ENCODE results near the gene KLK4.

The KLK4 gene, protein sequence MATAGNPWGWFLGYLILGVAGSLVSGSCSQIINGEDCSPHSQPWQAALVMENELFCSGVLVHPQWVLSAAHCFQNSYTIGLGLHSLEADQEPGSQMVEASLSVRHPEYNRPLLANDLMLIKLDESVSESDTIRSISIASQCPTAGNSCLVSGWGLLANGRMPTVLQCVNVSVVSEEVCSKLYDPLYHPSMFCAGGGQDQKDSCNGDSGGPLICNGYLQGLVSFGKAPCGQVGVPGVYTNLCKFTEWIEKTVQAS

GRCh38 chr19:50911206-50912101 is at the start of gene KLK4:
TSS of gene KLK4 (minus strand) at chr19:50911395. CDS start at chr19:50910738, 657 bp downstream.
- TF ChIP-seq POLR2A (IDR thresholded peaks at IDR 0.05; ENCODE audit: low read depth, low read length): no peak
- FAIRE-seq (no peak), DNase-seq (ENCODE audit: insufficient read length, low spot score) (no peak)

GRCh38 chr19:50959731-50960500 is 48.7 kb upstream of the KLK4 start:
- FAIRE-seq: no peak
- no peak for TF ChIP-seq POLR2A (IDR thresholded peaks at IDR 0.05; ENCODE audit: low read depth, low read length)
- DNase-seq (ENCODE audit: insufficient read length, low spot score): no peak

DNA sequence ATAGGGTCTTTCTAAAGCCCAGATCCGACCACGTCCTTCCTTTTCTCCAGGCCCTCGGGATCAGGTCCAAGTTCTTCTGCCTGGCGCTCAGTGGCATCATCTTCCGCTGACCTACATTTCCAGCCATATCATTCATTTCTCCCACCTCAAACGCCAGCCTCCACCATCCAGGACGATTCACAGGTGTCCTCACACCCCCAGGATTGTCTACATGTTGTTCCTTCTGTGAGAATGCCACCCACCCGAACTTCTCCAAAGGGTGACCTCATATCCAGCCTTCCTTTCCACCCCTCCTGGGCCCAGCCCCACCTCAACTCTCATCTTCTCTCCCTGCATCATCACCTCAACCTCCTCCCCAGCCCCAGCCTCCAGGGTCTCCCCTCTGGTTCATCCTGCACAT is 46.4 kb upstream of the KLK4 start:
- DNase-seq (ENCODE audit: insufficient read length, low spot score) (no peak), FAIRE-seq (no peak)
- no peak for TF ChIP-seq POLR2A (IDR thresholded peaks at IDR 0.05; ENCODE audit: low read depth, low read length)

- no peak for TF ChIP-seq POLR2A (IDR thresholded peaks at IDR 0.05; ENCODE audit: low read depth, low read length)
- DNase-seq (ENCODE audit: insufficient read length, low spot score) (peak; percentile 37), FAIRE-seq (no peak)
Observed at GRCh38 chr19:50952910-50953309, 41.7 kb upstream of the KLK4 start, which contains the start of gene KLK5. TSS of gene KLK5 (minus strand) at chr19:50953038. CDS start at chr19:50952657, 381 bp downstream.

- FAIRE-seq: no peak
- TF ChIP-seq POLR2A (IDR thresholded peaks at IDR 0.05; ENCODE audit: low read depth, low read length): no peak
- no peak for DNase-seq (ENCODE audit: insufficient read length, low spot score)
Observed at GRCh38 chr19:50949861-50950260, 38.7 kb upstream of the KLK4 start.

GRCh38 chr19:50947123-50947522 is 35.9 kb upstream of the KLK4 start:
- TF ChIP-seq POLR2A (IDR thresholded peaks at IDR 0.05; ENCODE audit: low read depth, low read length): no peak
- no peak for FAIRE-seq
- DNase-seq (ENCODE audit: insufficient read length, low spot score): no peak

GRCh38 chr19:50944795-50945194 is 33.6 kb upstream of the KLK4 start:
- DNase-seq (ENCODE audit: insufficient read length, low spot score) (no peak), FAIRE-seq (no peak)
- TF ChIP-seq POLR2A (IDR thresholded peaks at IDR 0.05; ENCODE audit: low read depth, low read length): no peak

DNA sequence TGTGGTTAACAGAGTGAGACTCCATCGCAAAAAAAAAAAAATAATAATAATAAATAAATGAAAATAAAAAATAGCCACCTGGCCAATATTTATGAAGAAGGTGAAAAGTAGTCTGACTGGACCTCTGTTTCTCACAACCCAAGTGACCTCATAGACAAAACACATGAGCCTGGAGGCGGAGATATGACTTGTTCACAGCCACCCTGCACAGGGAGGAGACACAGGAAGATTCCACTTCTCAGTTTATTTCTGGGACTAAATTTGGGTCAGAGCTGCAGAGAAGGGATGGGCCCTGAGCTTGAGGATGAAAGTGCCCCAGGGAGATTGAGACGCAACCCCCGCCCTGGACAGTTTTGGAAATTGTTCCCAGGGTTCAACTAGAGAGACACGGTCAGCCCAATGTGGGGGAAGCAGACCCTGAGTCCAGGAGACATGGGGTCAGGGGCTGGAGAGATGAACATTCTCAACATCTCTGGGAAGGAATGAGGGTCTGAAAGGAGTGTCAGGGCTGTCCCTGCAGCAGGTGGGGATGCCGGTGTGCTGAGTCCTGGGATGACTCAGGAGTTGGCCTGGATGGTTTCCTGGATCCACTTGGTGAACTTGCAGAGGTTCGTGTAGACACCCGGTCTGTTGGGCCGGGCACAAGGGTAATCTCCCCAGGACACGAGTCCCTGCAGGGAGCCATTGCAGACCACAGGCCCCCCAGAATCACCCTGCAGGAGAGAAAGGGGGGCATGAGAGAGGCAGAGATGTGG is 32.1 kb upstream of the KLK4 start:
- no peak for TF ChIP-seq POLR2A (IDR thresholded peaks at IDR 0.05; ENCODE audit: low read depth, low read length)
- DNase-seq (ENCODE audit: insufficient read length, low spot score) (no peak), FAIRE-seq (no peak)

GRCh38 chr19:50939596-50939995 is 28.4 kb upstream of the KLK4 start:
- no peak for DNase-seq (ENCODE audit: insufficient read length, low spot score)
- FAIRE-seq: no peak
- TF ChIP-seq POLR2A (IDR thresholded peaks at IDR 0.05; ENCODE audit: low read depth, low read length): no peak

GRCh38 chr19:50933640-50934039 is 22.4 kb upstream of the KLK4 start:
- DNase-seq (ENCODE audit: insufficient read length, low spot score) (no peak), FAIRE-seq (no peak)

DNA sequence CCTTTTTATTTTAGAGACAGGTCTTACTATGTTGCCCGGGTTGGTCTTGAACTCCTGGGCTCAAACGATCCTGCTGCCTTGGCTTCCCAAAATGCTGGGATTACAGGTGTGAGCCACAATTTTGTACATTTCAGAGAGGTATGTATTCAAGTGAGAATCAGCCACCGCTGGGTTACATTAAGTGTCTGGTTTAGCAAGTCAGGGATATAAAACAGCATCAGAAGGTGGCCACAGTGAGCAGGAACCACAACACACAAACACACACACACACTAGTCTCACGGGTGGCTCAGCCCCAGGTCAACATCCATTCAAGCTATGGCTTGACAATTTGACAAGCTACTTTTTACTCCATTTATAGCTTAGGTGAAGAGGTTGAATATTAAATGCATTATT is 21.5 kb upstream of the KLK4 start:
- DNase-seq (ENCODE audit: insufficient read length, low spot score): no peak
- TF ChIP-seq POLR2A (IDR thresholded peaks at IDR 0.05; ENCODE audit: low read depth, low read length): no peak
- FAIRE-seq: no peak

More at GRCh38 chr19:50933640-50934039, 22.4 kb upstream of the KLK4 start:
- no peak for TF ChIP-seq POLR2A (IDR thresholded peaks at IDR 0.05; ENCODE audit: low read depth, low read length)

GRCh38 chr19:50932018-50932689 is 21.0 kb upstream of the KLK4 start:
- no peak for DNase-seq (ENCODE audit: insufficient read length, low spot score)
- FAIRE-seq: no peak

DNA sequence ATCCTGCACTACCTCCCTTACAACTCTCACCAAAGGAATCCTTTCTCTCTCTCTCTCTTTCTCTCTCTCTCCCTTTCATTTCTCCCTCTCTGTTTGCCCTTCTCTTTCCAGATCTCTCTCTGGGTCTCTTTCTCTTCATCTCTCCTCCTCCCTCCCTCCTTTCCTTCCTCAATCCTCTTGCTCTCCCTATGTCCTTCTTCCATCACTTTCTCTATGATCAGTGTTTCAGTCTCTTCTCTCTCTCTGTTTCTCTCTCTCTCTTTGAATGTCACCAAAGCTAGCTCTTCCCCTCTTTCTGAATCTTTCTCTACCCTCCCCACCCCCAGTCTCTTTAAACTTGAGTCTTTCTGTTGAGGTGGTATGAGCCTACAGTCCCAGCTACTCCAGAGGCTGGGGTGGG is 19.8 kb upstream of the KLK4 start:
- TF ChIP-seq POLR2A (IDR thresholded peaks at IDR 0.05; ENCODE audit: low read depth, low read length): no peak
- FAIRE-seq: no peak
- DNase-seq (ENCODE audit: insufficient read length, low spot score): no peak

More at GRCh38 chr19:50932018-50932689, 21.0 kb upstream of the KLK4 start:
- no peak for TF ChIP-seq POLR2A (IDR thresholded peaks at IDR 0.05; ENCODE audit: low read depth, low read length)
